ENCODE data around the gene IFI27L2.

The IFI27L2 gene

DNA sequence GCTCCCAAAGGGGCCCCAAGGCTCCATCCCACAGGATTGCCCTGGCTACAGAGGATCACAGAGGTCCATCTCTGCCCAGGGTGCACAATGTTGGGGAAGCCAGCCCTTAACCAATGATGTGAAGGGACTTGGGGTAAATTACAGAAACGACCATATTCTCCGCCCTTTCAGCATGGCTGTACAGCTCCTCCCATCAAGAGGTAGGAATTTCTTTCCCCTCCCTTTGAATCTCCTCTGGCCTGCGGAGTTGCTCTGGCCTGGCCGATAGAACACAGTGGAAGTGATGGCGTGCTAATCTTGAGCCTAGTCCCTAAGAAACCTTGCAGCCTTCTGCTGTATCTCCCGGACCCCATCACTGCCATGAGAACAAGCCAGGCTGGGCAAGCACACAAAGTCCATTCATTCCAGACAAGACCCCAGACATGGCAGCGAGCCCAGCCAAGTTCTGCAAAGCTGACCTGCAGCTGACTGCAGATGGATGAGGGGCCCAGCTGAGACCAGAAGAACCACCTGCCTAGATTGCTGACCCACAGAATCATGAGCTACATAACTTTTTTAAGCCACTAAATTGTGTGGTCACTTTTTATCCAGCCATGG is 25.8 kb downstream of the IFI27L2 start:
- in situ Hi-C loops (cut with MboI; ENCODE audit: low sequenced_read_pairs), result no loop called here

DNA sequence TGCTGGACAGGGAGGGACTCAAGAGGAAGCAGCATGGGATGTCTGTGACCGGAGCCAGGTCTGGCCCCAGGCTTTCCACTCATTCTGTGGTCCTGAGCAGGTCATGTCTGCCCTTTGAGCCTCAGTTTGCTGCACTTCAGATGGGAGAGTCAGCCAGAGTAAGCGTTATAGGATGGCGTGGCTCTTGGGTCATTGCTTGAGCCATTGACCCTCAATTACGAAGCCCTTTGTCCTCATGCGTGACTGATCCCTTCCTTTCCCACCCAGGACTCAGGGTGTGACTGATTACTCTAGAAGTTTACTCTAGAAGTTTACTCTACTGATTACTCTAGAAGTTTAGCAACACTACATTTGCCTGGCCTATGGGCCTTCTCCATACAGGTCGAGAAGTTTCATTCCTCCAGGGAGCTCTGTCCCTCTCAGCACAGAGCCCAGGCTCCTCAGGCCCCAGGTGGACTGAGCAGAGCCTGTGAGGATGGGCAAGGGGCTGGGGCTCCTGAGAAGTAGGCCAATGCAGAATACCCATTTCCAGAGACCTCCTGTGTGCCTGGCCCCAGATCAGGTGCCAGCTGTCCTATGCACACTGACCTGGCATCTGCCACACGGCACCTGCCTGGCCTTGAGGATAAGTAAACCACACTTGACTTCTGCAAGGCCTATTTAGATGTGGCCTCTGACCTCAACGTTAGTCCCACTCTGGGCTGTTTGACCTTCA is 26.5 kb downstream of the IFI27L2 start:
- in situ Hi-C loops (cut with MboI; ENCODE audit: low sequenced_read_pairs), result no loop called here

DNA sequence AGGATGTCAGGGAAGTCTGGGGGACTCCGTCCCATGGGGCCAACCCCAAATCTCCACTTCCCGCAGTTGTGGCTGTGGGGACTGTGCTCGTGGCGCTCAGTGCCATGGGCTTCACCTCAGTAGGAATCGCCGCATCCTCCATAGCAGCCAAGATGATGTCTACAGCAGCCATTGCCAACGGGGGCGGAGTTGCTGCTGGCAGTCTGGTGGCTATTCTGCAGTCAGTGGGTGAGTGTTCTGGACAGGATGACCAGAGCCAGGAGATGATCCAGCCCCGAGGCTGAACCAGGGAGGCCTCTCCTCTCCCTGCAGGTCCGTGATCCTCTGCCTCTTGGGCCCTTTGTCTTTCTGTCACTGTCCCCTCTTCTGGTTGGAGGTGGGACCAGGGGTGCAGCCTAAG is 27.7 kb downstream of the IFI27L2 start:
- in situ Hi-C loops (cut with MboI; ENCODE audit: low sequenced_read_pairs), result no loop called here

- in situ Hi-C loops (cut with MboI; ENCODE audit: low sequenced_read_pairs), result no loop called here
These were observed 28.6 kb downstream of the IFI27L2 start for GRCh38 chr14:94100847-94101246.

DNA sequence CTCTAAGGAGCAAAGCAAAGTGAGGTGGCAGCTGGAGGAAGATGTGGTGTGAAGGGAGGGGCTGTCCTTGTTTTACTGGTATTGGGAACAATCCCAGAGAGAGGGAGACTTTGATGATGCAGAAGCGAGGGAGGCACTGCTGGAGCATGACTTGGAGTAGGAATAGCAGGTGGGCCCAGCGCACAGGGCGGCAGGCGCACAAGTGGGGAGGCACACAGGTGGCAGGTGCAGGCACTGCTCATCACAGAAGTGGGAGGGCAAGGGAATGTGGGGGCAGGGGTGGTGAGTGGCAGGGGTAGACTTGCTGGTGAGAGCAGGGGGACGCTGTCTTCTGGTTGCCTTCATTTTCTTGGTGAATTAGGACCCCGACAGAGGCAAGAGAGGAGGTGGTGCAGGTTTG is 30.4 kb downstream of the IFI27L2 start:
- in situ Hi-C loops (cut with MboI; ENCODE audit: low sequenced_read_pairs), result no loop called here

DNA sequence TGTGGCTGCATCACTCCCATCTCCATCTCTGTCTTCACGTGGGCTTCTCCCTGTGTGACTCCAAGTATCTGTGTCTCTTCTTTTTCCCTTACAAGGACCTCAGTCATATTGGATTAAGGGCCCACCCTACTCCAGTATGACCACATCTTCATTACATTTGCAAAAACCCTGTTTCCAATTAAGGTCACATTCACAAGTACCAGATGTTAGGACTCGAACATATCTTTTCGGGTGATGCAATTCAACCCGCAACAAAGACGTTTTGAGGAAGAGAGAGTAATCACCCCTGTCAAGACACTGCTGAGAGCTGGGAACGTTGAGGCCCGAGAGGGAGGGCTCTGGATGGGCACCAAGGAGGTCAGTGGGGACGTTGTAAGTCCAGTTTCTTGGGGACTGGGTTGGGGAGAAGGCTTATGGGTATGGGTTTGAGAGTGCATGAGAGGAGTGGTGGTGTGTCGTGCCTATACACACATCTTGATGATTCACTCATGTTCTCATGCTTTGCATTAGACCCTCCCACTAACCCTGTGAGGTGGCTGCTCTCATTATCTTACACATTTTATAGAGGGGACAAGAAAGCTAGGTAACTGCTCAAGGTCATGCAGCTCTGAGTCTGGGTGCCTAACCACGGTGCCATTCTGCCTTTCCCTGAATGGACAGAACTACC is 30.9 kb downstream of the IFI27L2 start:
- in situ Hi-C loops (cut with MboI; ENCODE audit: low sequenced_read_pairs), result no loop called here

DNA sequence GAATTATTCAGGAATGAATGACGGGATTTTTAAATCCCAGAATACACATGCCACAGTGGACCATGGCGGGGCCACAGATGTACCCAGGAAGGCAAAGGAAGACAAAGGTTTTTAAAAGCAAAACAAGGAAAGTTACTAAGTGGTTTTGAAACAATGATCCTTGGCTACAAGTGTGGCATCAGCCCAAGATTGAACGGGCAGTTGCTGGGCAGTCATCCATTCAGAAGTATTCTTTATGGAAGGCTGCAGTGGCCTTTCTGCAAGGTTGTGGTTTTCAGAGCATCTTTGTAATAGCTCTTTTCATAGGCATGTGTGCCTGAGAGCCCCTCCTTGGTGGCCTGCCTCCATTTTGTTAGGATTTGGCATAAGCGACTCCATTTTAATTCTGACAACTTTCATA is 32.3 kb downstream of the IFI27L2 start:
- in situ Hi-C loops (cut with MboI; ENCODE audit: low sequenced_read_pairs), result no loop called here

- in situ Hi-C loops (cut with MboI; ENCODE audit: low sequenced_read_pairs), result no loop called here
These were observed 36.0 kb downstream of the IFI27L2 start for GRCh38 chr14:94093418-94093817.

DNA sequence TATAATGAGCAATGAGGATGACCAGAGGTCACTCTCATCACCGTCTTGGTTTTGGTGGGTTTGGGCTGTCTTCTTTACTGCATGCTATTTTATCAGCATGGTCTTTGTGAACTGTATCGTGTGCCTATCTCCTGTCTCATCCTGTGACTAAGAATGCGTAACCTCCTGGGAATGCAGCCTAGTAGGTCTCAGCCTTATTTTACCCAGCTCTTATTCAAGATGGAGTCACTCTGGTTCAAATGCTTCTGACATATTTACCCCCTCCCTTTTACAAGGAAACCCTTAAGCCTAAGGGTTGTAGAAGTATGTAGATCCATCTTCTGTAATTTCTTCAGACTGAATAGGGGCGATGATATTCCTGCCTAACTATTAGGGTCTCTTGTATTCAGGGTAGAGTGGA is 39.9 kb downstream of the IFI27L2 start:
- in situ Hi-C loops (cut with MboI; ENCODE audit: low sequenced_read_pairs), result no loop called here

DNA sequence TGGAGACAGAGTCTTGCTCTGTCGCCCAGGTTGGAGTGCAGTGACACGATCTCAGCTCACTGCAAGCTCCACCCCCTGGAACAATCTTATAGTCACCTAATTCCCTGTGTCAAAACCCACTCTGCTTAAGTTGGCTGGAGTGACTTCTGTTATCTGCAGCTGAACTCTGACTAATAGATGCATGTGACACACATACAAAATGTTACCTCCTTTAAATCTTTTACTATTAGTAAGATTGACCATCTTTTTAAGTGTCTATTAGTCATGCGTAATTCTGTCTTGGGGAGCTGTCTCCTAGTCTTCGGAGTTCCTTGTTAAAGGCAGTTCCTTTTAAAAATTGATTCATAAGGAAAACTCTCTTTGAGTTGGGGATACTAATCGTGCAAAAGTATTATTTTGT is 40.9 kb downstream of the IFI27L2 start:
- in situ Hi-C loops (cut with MboI; ENCODE audit: low sequenced_read_pairs), result no loop called here

GRCh38 chr14:94087891-94088290 is 41.5 kb downstream of the IFI27L2 start:
- in situ Hi-C loops (cut with MboI; ENCODE audit: low sequenced_read_pairs), result no loop called here

DNA sequence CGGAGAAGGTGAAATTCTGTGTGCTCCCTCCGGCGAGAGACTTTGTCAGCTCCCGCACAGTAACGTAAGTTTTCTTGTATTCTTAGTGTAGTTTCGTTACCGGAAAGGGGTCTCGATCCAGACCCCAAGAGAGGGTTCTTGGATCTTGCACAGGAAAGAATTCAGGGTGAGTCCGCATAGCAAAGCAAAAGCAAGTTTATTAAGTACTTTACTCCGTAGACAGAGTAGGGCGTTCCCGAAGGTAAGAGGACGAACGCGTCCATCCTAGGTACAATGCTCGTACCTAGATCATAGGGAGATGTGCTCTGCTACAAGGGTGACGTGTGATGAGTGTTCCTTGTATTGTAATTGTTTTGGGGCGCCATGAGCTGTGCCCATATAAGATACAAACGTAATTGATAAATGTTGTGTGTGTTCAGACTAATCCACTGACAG is 48.0 kb downstream of the IFI27L2 start:
- in situ Hi-C loops (cut with MboI; ENCODE audit: low sequenced_read_pairs), result no loop called here

- in situ Hi-C loops (cut with MboI; ENCODE audit: low sequenced_read_pairs), result no loop called here
These were observed 48.6 kb downstream of the IFI27L2 start, which contains the start of the genes DDX24 and IFI27L1 for GRCh38 chr14:94080621-94081385. DDX24 (minus strand) TSS chr14:94081202; CDS start chr14:94079742, 1,460 bp downstream. IFI27L1 (plus strand) TSS chr14:94081310; CDS start chr14:94096938, 15,628 bp downstream.

GRCh38 chr14:94079891-94080620 is 49.3 kb downstream of the IFI27L2 start:
- in situ Hi-C loops (cut with MboI; ENCODE audit: low sequenced_read_pairs), result no loop called here

DNA sequence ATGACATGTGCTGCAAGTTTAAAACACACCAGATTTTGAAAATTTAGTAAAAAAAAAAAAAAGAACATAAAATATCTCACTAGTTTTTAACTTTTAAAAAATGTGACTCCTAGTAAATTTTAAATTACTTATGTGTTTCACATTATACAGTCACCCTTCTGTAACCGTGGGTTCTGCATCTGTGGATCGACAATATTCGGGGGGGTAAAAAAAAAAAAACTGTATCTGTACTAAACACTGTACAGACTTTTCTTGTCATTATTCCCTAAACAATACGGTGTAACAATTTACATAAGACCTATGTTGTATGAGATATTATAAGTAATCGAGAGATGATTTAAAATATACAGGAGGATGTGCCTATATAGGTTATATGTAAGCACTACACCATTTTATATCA is 51.6 kb downstream of the IFI27L2 start:
- in situ Hi-C loops (cut with MboI; ENCODE audit: low sequenced_read_pairs), result no loop called here

Measured in HL-60/S4 treated with phorbol 12-myristate 13-acetate at 8.2 ng/mL for 4 days and 3 days (cell line).